ENCODE data around the gene PTPN9.
"Not testable (repeated sequence)": the region's sequence is repeated elsewhere in the genome, so short reads cannot be mapped to it uniquely, and the experiment has no call there.

Gene PTPN9

GRCh38 chr15:75530169-75530568 is 48.9 kb downstream of the PTPN9 start:
- DNase-seq (ENCODE audit: low read depth): no peak

- not testable (repeated sequence) for DNase-seq (ENCODE audit: low read depth)
These were observed 53.4 kb downstream of the PTPN9 start for GRCh38 chr15:75525756-75526155.

- no peak for DNase-seq (ENCODE audit: low read depth)
These were observed 56.1 kb downstream of the PTPN9 start for GRCh38 chr15:75523011-75523410.

GRCh38 chr15:75517233-75517632 is 61.9 kb downstream of the PTPN9 start:
- DNase-seq (ENCODE audit: low read depth): no peak

- peak; percentile 4 for DNase-seq (ENCODE audit: low read depth)
These were observed 70.1 kb downstream of the PTPN9 start for GRCh38 chr15:75508840-75509532.

- no peak for DNase-seq (ENCODE audit: low read depth)
These were observed 76.8 kb downstream of the PTPN9 start for GRCh38 chr15:75502360-75502759.

GRCh38 chr15:75493732-75494131 is 85.4 kb downstream of the PTPN9 start:
- no peak for DNase-seq (ENCODE audit: low read depth)

GRCh38 chr15:75483961-75484360 is 95.2 kb downstream of the PTPN9 start:
- no peak for DNase-seq (ENCODE audit: low read depth)

- DNase-seq (ENCODE audit: low read depth): not testable (repeated sequence)
These were observed 95.6 kb downstream of the PTPN9 start for GRCh38 chr15:75483556-75483955.

- DNase-seq (ENCODE audit: low read depth): no peak
These were observed 96.0 kb downstream of the PTPN9 start for GRCh38 chr15:75483106-75483505.

GRCh38 chr15:75480463-75480862 is 98.7 kb downstream of the PTPN9 start:
- not testable (repeated sequence) for DNase-seq (ENCODE audit: low read depth)

- no peak for DNase-seq (ENCODE audit: low read depth)
These were observed 99.4 kb downstream of the PTPN9 start for GRCh38 chr15:75479670-75480069.

- DNase-seq (ENCODE audit: low read depth): not testable (repeated sequence)
These were observed 102.0 kb downstream of the PTPN9 start for GRCh38 chr15:75477094-75477493.

GRCh38 chr15:75468913-75469598 is 110.1 kb downstream of the PTPN9 start:
- DNase-seq (ENCODE audit: low read depth): no peak

GRCh38 chr15:75460646-75461045 is 118.5 kb downstream of the PTPN9 start:
- DNase-seq (ENCODE audit: low read depth): no peak

GRCh38 chr15:75459581-75459980 is 119.5 kb downstream of the PTPN9 start:
- no peak for DNase-seq (ENCODE audit: low read depth)

- no peak for DNase-seq (ENCODE audit: low read depth)
These were observed 122.4 kb downstream of the PTPN9 start for GRCh38 chr15:75456710-75457109.

GRCh38 chr15:75455982-75456531 is 123.1 kb downstream of the PTPN9 start:
- DNase-seq (ENCODE audit: low read depth): peak; percentile 22

- DNase-seq (ENCODE audit: low read depth): peak; percentile 89
These were observed 123.6 kb downstream of the PTPN9 start for GRCh38 chr15:75455424-75455981.

- peak; percentile 72 for DNase-seq (ENCODE audit: low read depth)
These were observed 124.4 kb downstream of the PTPN9 start for GRCh38 chr15:75454471-75455378.

GRCh38 chr15:75453703-75454470 is 125.2 kb downstream of the PTPN9 start:
- peak; percentile 93 for DNase-seq (ENCODE audit: low read depth)

All from activated T-cell treated with anti-CD3 and anti-CD28 coated beads for 1 hour (primary cell).